OCI-LY7 (cell line): ENCODE results near the gene PRKN. TPM values are rescaled to one million over a fixed set of nuclear protein-coding genes. Genes with fewer than 3 reads are reported as not detected.

Experiments used
- BruUV-seq: library from RNA; stranded (reverse); fragments of 400-500 nt; replicated peaks from 2 replicates; lab custom pipeline; 2021; lab: Mats Ljungman, UMichigan
- CTCF ChIA-PET: fragments of 300-600 bp; sonication (Branson Sonifier 250); formaldehyde crosslinking; loops from one replicate; lab custom pipeline; 2022; ENCODE audit warnings: antibody characterized with exemption; ENCODE audit not compliant: unreplicated experiment; lab: Charles Lee
- POLR2A ChIA-PET: fragments of 300-600 bp; sonication (Branson Sonifier 250); formaldehyde crosslinking; loops from one replicate; lab custom pipeline; 2022; ENCODE audit warnings: antibody characterized with exemption; lab: Charles Lee
- DNase-seq: peaks from one replicate; pipeline ENCODE4 v3.0.0-alpha.2; 2015; ENCODE audit warnings: low spot score
- H2AFZ ChIP-seq: fragments of 200-600 bp; sonication (generic), shearing (Covaris generic); 2 replicates; pipeline ENCODE4 v1.6.1; 2014; ENCODE audit warnings: mild to moderate bottlenecking, antibody characterized with exemption, low read length, moderate library complexity
- H3K27ac ChIP-seq: fragments of 200-600 bp; sonication (generic); 2 replicates; pipeline ENCODE4 v1.5.1; 2014; ENCODE audit warnings: mixed run types, low read depth, mild to moderate bottlenecking, moderate library complexity, low read length, inconsistent platforms; ENCODE audit not compliant: poor library complexity, severe bottlenecking
- H3K36me3 ChIP-seq: fragments of 200-600 bp; sonication (generic); 2 replicates; pipeline ENCODE4 v1.6.1; 2014; ENCODE audit warnings: mild to moderate bottlenecking, antibody characterized with exemption, low read length, moderate library complexity, mixed read lengths; ENCODE audit not compliant: insufficient read depth
- H3K4me1 ChIP-seq: fragments of 200-600 bp; sonication (generic); 2 replicates; pipeline ENCODE4 v1.5.1; 2014; ENCODE audit warnings: mild to moderate bottlenecking, low read length; ENCODE audit not compliant: insufficient read depth, poor library complexity, severe bottlenecking
- H3K4me2 ChIP-seq: fragments of 200-600 bp; sonication (generic); 2 replicates; pipeline ENCODE4 v1.6.1; 2014; ENCODE audit warnings: mild to moderate bottlenecking, low read length
- H3K4me3 ChIP-seq: fragments of 200-600 bp; sonication (generic); 2 replicates; pipeline ENCODE4 v1.5.1; 2014; ENCODE audit warnings: mild to moderate bottlenecking, low read depth, low read length; ENCODE audit not compliant: poor library complexity, severe bottlenecking
- H3K79me2 ChIP-seq: fragments of 200-600 bp; sonication (generic); 2 replicates; pipeline ENCODE4 v1.6.1; 2016; ENCODE audit warnings: low read depth, mild to moderate bottlenecking, low read length, moderate library complexity, mixed read lengths; ENCODE audit not compliant: insufficient read depth
- H3K9me2 ChIP-seq: fragments of 200-600 bp; sonication (generic); 2 replicates; pipeline ENCODE4 v1.6.1; 2016; ENCODE audit warnings: mild to moderate bottlenecking, low read length, mixed read lengths; ENCODE audit not compliant: insufficient read depth
- H3K9me3 ChIP-seq: fragments of 200-600 bp; sonication (generic); 2 replicates; pipeline ENCODE4 v1.6.1; 2014; ENCODE audit warnings: mild to moderate bottlenecking, mixed run types, low read length, mixed read lengths
- H4K20me1 ChIP-seq: fragments of 200-600 bp; sonication (generic); 2 replicates; pipeline ENCODE4 v1.6.1; 2014; ENCODE audit warnings: mild to moderate bottlenecking, antibody characterized with exemption, low read length, moderate library complexity, mixed read lengths; ENCODE audit not compliant: insufficient read depth
- CTCF ChIP-seq: fragments of 200-600 bp; sonication (generic); conservative IDR thresholded peaks from 2 replicates; pipeline ENCODE4 v1.5.1; 2014; ENCODE audit warnings: mild to moderate bottlenecking, antibody characterized with exemption, low read length, moderate library complexity, mixed read lengths
- EZH2phosphoT487 ChIP-seq: fragments of 200-600 bp; sonication (generic); IDR thresholded peaks from 2 replicates; pipeline ENCODE4 v1.6.1; 2018; ENCODE audit warnings: low read depth, borderline replicate concordance, mild to moderate bottlenecking, mixed run types, antibody characterized with exemption, low read length, moderate library complexity, mixed read lengths
- intact Hi-C: fragments of 100-400 bp; cut with micrococcal nuclease; formaldehyde crosslinking; loops from one replicate; pipeline ENCODE4 v1.10.0; 2022; ENCODE audit not compliant: unreplicated experiment
- total RNA-seq, 2 experiments: library from RNA; depleted of rRNA in 1 of 2; stranded (reverse); fragments of >200 nt in 1 of 2; shearing (Covaris generic) in 1 of 2; gene quantifications; 2 replicates each; pipeline ENCODE4 v1.2.3, GENCODE V29; 2014 to 2022

The PRKN gene
- total RNA-seq, 2 experiments from 2014 or later, result 1.3 to 2.0 TPM

- CTCF ChIA-PET, result no interaction called here
- no peak for DNase-seq
These were observed 648.9 kb downstream of the PRKN start for GRCh38 chr6:162078667-162079066.

GRCh38 chr6:162078126-162078525, 649.4 kb downstream of the PRKN start:
- ChIA-PET CTCF (no interaction called here), POLR2A (interaction anchor here (1.1 kb wide), 1 partner anchor 10 kb away, joined by 3 read pairs; no protein-coding TSS in a partner anchor)
- no peak overlapping the region for H3K4me3 ChIP-seq
- H3K79me2 ChIP-seq, result no peaks in the 10 kb centered on the region
- no peaks in the 10 kb centered on the region for H4K20me1 ChIP-seq
- H3K4me1 ChIP-seq, result no peaks in the 10 kb centered on the region
- BruUV-seq, result no TSS peak
- intact Hi-C loops, result no loop called here
- no peak overlapping the region for H3K4me2 ChIP-seq
- H3K27ac ChIP-seq, result no peak overlapping the region
- H3K9me3 ChIP-seq, result no peaks in the 10 kb centered on the region
- TF ChIP-seq CTCF, result no peak
- TF ChIP-seq EZH2phosphoT487, result no peak
- no peaks in the 10 kb centered on the region for H3K36me3 ChIP-seq
- DNase-seq, result no peak
- no peaks in the 10 kb centered on the region for H3K9me2 ChIP-seq
- no peak overlapping the region for H2AFZ ChIP-seq

More at GRCh38 chr6:162078667-162079066, 648.9 kb downstream of the PRKN start:
- no peaks in the 10 kb centered on the region for H3K4me1 ChIP-seq
- BruUV-seq, result no TSS peak
- no peaks in the 10 kb centered on the region for H3K79me2 ChIP-seq
- no peaks in the 10 kb centered on the region for H3K9me2 ChIP-seq
- TF ChIP-seq EZH2phosphoT487, result no peak
- TF ChIP-seq CTCF, result no peak
- H2AFZ ChIP-seq, result no peak overlapping the region
- no peak overlapping the region for H3K4me2 ChIP-seq
- no peaks in the 10 kb centered on the region for H3K36me3 ChIP-seq
- POLR2A ChIA-PET, result no interaction called here
- no peaks in the 10 kb centered on the region for H3K9me3 ChIP-seq
- no peaks in the 10 kb centered on the region for H4K20me1 ChIP-seq
- intact Hi-C loops, result no loop called here
- no peak overlapping the region for H3K27ac ChIP-seq
- H3K4me3 ChIP-seq, result no peak overlapping the region

GRCh38 chr6:162076816-162077215, 650.8 kb downstream of the PRKN start:
- Histone ChIP-seq H3K4me2 (no peak overlapping the region), H3K36me3 (no peaks in the 10 kb centered on the region), H3K9me3 (no peaks in the 10 kb centered on the region), H3K79me2 (no peaks in the 10 kb centered on the region), H4K20me1 (no peaks in the 10 kb centered on the region), H3K4me3 (no peak overlapping the region), H3K9me2 (no peaks in the 10 kb centered on the region), H2AFZ (no peak overlapping the region), H3K4me1 (no peaks in the 10 kb centered on the region), H3K27ac (no peak overlapping the region)
- POLR2A ChIA-PET, result no interaction called here
- DNase-seq, result no peak
- BruUV-seq, result no TSS peak
- CTCF ChIA-PET, result no interaction called here
- TF ChIP-seq EZH2phosphoT487, result no peak
- TF ChIP-seq CTCF, result no peak
- intact Hi-C loops, result no loop called here
